Esophagus mucosa (tissue), 1 donor: ENCODE measurements around the gene BBIP1. TPM values are rescaled to one million over a fixed set of nuclear protein-coding genes. Genes with fewer than 3 reads are reported as not detected.
"Not testable (repeated sequence)": the region's sequence is repeated elsewhere in the genome, so short reads cannot be mapped to it uniquely, and the experiment has no call there.

ENCODE experiments used
- ATAC-seq: fragments of 200-7000 bp; cut with Tn5 transposase; one replicate; pipeline ENCODE4 v1.9.1; 2020
- total RNA-seq: library from RNA; stranded (reverse); gene quantifications from one replicate; pipeline ENCODE4 v1.2.4, GENCODE V29; 2023
- donor health status: DM: yes; HTN: yes; CAD: no.

Gene BBIP1
- total RNA-seq, 1 donor from 2014 or later, result 12.6 TPM

- ATAC-seq, result no peak
Observed at GRCh38 chr10:110881905-110882304, 37.1 kb downstream of the BBIP1 start.

DNA sequence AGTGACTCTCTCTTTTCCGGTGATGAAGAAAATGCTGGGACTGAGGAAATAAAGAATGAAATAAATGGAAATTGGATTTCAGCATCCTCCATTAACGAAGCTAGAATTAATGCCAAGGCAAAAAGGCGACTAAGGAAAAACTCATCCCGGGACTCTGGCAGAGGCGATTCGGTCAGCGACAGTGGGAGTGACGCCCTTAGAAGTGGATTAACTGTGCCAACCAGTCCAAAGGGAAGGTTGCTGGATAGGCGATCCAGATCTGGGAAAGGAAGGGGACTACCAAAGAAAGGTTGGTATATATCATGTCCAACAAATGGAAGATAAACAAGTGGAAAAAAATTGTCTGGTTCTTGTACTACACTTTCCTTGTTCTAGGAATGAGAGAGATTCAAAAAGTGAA is 37.7 kb downstream of the BBIP1 start:
- ATAC-seq, result no peak

DNA sequence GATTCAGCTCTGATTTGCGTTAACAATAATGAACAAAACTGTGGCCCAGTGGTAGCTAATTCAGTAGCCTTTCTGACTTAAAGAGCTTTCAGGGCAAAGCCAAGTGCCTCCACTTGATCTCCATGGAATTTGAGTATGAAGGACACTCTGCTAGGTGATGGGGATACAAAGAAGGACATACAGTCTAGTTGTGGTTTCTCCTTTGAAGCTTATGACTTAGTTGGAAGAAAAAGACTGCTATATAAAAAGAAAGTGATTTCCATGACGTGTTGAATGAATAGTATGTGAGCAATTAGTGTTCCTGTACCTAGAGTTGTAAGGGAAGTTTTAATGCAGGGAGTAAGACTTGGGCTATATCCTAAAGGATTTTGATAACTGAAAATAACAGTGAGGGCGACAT is 39.0 kb downstream of the BBIP1 start:
- peak; percentile 15 for ATAC-seq

DNA sequence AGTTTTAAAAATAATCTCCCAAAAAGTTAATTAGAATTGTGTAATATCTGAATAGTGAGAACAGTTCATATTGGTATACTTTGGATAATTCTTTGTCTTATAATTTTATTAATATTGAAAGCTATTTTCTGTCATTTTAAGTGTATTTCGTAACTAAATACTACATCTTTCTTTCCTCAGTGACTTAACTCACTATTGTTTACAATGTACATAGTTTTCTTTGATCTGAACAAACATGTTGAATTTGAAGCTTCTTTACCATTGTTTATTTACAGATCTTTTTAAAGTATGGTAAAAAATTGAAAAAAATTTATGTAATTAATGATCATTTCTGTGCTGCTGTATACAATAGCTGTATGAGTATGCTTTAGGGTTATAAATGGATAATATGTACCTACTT is 42.2 kb downstream of the BBIP1 start:
- no peak for ATAC-seq

DNA sequence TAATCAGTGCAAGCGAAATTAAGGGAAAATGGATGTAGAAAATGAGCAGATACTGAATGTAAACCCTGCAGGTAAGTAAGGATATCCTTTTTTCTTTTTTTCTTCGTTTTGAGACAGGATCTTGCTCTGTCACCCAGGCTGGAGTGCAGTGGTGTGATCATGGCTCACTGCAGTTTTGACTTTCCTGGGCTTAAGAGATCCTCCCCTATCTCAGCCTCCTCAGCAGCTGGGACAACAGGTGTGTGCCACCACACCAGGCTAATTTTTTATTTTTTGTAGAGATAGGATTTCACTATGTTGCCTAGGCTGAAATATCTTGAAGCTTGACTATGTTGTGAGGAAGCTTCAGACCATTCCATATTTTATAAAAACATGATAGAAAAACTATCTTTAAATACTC is 43.0 kb downstream of the BBIP1 start:
- no peak for ATAC-seq

- ATAC-seq, result no peak
Observed at GRCh38 chr10:110873951-110874350, 45.0 kb downstream of the BBIP1 start.

DNA sequence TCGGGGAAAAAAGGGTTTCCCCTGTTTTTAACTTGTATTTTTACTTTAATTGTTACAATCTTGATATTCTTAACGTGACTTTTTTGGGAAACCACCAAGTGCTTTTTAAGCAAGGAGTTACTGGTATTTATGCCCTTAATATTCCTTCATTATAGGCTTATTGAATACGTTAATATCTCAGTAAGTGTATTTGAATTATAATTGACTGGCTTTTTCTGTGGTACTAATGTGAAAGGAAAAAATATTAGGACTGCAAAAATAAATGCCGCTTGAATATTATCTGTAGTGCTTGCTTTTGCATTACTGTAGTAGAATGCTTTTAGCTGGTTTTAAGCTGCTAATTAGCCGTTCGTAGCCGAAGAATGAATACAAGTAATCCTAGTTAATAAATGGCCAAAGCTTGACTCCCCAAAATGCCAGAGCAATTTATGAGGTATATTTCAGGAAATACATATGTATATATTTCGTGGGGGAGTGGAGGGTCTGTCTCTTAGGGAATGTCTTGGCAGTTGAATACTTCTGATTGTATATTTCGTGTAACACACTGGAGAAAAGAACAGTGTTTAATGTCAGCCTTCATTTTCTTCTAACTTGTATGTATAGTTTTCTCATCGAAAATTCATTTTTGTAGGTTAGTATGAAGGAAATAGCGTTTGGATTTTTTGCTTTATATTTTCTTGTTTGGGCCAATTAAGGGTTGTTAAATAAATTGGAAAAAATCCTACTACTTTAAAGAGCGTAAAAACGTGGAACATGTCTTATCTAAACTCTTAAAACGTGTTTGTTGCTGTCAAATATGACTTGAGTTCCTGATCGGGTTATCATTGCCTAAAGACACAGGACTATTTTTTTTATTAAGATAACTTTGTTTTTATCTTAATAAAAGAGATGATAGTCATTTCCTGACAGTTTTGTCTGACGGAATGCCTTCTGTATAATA is 45.7 kb downstream of the BBIP1 start:
- ATAC-seq, result no peak

DNA sequence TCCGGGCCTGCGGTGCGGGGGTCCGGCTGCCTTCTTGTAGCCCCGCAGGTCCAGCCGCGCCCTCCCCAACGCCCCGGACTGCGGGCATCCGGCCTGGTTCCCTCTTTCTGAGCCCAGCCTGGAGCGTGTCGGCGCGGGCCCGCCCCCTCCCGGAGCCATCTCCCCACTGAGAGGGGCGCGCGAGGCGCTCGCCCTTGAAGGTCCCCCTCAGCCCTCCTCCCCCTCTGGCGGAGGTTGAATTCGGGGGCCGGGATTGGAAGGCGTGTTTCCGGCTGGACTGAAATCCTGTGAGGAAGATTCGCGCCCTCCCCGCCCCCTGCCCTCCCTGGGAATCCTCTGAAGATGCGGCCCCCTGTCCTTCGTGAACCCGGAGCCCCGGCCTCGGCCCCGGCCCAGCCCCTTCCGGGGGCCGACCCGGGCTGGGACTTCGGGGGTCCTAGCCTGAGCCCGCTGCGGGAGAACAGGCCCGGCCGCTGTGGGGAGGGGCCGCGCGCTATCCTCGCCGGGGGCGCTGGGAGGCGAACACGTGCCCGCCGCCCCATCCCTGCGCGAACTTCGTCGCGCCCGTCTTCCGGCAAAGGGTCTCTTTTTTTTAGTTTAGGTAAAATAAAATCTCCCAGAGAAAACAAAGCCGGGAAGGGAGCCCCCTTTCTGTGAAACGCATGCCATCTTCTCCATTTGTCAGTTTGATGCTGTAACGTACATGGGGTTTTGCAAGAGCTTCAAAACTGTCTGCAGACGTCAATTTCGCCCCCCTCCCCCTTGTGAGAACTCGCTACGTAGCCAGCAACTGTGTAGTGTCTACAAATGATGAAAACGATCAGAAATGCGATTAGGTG is 46.6 kb downstream of the BBIP1 start:
- peak; percentile 77 for ATAC-seq

DNA sequence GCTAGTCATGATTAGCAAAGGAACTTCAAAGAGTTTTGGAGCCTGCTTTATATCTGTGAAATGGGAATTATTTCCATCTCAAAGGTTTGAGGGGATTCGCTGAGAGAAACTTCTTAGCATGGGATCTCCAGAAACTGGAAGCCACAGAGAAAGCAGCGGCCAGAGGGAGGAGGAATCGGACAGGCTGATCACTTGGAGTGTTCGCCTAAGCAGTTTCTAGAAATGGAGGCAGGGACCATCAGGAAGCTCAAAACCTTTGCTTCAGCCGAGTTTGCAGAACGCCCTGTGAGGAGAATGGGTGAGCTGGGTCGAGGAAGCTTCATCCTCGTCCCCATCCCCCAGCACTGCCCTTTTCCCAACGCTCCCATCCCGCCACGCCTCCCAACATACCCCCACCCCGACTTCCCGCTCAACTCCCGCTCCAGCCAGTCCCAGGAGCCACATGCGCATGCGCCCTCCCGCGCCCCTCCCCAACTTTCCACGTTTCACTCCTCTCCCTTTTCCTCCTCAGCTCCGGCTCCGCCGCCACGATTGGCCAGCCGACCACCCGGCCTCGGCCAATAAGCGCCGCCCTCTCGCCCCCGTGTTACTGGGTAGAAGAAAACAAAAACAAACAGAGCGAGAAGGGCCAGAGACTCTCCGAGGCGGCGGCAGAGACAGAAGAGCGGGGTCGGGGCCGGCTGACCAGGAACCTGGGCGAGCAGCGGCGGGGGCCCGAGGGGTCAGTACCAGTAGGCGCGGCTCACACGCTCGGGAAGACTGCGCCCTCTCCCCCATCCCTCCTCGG is 47.5 kb downstream of the BBIP1 start, which contains the start of gene PDCD4:
TSS of gene PDCD4 (plus strand) at position 631 of the 787 bp plus-strand sequence. CDS start 4,100 bp downstream, outside the sequence.
- peak; percentile 94 for ATAC-seq

- ATAC-seq, result no peak
Observed at GRCh38 chr10:110870823-110871297, 48.1 kb downstream of the BBIP1 start.

GRCh38 chr10:110868981-110869380 is 50.0 kb downstream of the BBIP1 start:
- no peak for ATAC-seq

- no peak for ATAC-seq
Observed at GRCh38 chr10:110867807-110868465, 51.0 kb downstream of the BBIP1 start.

GRCh38 chr10:110867011-110867806 is 51.8 kb downstream of the BBIP1 start:
- not testable (repeated sequence) for ATAC-seq

DNA sequence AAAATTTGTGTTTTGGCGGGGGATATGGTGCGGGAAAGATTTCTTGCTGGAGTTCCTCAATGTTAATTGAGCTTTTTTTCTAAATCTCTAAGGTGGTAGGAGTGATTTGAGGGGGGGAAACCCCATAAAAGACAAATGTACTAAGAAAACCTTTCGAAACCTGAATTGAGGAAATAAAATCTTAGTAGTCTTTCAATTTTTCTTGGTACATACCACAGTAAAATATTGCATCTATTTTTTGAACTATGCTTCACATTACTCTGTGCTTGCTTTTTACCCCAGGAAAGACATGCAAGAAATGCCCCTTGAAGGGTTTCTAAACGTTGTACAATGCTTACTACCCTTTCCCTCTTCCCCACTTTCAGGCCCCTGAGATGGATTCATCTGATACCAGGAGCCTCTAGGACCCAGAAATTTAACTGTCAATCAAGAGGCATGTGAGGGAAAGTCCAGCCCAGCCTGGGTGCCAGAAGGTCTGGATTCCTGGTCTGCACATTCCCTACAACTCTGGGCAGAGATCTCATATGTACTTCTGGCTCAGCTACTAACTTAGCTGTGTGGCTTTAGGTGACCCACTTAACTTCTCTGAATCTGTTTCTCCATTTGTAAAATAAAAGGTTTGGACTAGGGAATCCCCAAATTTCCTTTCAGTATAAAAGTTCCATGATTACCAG is 53.0 kb downstream of the BBIP1 start:
- no peak for ATAC-seq

DNA sequence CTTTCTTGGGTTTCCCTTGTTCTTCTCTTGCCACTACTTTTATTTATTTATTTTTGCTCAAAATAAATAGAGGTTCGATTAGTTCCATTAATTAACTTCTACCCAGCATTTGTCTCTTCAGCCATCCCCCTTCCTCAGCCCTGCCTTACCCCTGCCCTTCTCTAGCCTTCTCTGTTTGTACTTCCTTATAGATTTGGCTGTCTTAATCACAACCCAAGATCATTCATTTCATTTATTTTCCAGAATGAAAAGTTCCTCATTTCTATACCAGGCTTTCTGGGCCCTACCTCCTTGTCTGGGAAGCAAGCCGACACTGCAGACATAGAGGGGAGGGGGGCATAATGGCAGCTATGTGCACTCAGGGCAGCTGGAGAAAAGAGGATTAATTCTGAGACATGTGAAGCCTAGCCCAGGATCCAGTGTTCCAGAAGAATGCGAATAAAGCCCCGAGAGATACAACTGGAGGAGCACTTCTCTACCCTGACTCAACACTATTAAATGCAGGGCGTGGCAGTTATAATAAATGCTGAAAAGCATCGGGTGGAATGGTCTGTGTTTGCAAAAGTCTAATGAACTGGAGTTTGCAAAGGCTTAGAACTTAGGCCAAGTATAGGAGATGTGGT is 53.7 kb downstream of the BBIP1 start:
- peak; percentile 70 for ATAC-seq

- ATAC-seq, result no peak
Observed at GRCh38 chr10:110864662-110865140, 54.3 kb downstream of the BBIP1 start.

DNA sequence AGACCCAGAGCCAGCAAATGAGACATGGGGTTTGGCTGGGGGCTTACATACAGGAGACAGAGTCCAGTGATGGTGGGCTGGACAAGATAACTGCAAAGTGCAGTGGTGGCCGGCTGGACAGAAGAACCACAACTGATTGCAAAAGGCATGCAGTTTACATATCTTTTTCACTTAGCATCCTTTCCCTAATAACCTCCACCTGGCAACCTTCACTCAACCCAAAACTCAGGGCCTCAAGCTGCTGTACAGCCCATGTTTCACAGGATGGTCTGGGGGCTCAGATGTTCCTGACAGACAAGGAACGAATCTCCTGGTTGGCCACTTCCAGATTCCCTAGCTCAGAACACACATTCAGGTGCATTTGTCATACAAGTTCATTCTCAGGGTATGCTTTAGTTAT is 55.0 kb downstream of the BBIP1 start:
- no peak for ATAC-seq

- no peak for ATAC-seq
Observed at GRCh38 chr10:110863361-110863760, 55.6 kb downstream of the BBIP1 start.

- no peak for ATAC-seq
Observed at GRCh38 chr10:110862961-110863360, 56.0 kb downstream of the BBIP1 start.
